ENCODE data around the gene CDON. TPM values are rescaled to one million over a fixed set of nuclear protein-coding genes. Genes with fewer than 3 reads are reported as not detected.

Gene CDON, protein sequence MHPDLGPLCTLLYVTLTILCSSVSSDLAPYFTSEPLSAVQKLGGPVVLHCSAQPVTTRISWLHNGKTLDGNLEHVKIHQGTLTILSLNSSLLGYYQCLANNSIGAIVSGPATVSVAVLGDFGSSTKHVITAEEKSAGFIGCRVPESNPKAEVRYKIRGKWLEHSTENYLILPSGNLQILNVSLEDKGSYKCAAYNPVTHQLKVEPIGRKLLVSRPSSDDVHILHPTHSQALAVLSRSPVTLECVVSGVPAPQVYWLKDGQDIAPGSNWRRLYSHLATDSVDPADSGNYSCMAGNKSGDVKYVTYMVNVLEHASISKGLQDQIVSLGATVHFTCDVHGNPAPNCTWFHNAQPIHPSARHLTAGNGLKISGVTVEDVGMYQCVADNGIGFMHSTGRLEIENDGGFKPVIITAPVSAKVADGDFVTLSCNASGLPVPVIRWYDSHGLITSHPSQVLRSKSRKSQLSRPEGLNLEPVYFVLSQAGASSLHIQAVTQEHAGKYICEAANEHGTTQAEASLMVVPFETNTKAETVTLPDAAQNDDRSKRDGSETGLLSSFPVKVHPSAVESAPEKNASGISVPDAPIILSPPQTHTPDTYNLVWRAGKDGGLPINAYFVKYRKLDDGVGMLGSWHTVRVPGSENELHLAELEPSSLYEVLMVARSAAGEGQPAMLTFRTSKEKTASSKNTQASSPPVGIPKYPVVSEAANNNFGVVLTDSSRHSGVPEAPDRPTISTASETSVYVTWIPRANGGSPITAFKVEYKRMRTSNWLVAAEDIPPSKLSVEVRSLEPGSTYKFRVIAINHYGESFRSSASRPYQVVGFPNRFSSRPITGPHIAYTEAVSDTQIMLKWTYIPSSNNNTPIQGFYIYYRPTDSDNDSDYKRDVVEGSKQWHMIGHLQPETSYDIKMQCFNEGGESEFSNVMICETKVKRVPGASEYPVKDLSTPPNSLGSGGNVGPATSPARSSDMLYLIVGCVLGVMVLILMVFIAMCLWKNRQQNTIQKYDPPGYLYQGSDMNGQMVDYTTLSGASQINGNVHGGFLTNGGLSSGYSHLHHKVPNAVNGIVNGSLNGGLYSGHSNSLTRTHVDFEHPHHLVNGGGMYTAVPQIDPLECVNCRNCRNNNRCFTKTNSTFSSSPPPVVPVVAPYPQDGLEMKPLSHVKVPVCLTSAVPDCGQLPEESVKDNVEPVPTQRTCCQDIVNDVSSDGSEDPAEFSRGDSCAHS (N-terminal part only)
- 1.7 and 1.9 TPM in 2 replicates for total RNA-seq (2014; rRNA removed; shearing (Covaris generic))
- 2.2 and 4.4 TPM in 2 replicates for polyA plus RNA-seq (2015; cell fraction: cytosol; rRNA removed)
- 2.6 and 2.9 TPM in 2 replicates for polyA plus RNA-seq (2015; cell fraction: nucleus; rRNA removed)

DNA sequence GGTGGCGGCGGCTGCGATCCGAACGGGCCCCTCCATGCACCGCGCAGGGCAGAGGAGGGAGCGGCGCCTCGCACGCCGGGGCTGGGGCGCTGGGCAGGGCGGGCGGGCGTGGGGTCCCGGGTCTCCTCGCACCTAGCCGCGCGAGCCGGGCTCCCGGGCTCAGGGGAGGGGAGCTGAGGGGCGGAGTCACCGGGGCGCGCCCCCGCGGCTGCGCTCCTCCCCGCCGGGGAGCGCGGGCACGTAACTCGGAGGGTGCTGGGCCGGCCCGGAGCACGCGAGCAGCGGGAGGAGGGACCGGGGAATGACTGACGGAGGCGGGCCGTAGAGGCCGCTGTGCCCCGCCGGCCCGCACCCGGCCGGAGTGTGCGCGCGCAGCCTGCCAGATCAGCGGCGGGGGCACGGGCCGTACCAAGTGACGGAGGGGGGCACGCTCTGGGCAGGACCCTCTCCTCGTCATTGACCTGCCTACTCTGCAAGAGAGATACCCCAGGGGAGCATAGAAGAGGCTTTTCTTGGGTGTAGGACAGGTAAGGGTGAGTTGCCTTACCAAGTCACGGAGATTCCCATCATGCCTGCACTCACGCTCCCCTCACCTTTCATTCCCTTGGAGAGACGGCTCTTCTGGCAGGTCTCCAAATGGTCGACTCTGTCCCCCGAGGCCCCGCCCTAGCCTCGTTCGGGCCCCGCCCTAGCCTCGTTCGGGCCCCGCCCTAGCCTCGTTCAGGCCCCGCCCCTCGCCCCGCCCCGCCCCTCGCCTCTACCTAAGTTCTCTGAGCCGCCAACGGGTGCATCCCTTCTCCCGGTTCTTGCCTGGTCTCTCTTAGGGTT, at the start of gene CDON:
Gene CDON (minus strand): TSS at position 188 of the 828 bp plus-strand sequence. CDS start 39,390 bp downstream, outside the sequence.
- DNase-seq (ENCODE audit: low read depth), result peak; percentile 85

DNA sequence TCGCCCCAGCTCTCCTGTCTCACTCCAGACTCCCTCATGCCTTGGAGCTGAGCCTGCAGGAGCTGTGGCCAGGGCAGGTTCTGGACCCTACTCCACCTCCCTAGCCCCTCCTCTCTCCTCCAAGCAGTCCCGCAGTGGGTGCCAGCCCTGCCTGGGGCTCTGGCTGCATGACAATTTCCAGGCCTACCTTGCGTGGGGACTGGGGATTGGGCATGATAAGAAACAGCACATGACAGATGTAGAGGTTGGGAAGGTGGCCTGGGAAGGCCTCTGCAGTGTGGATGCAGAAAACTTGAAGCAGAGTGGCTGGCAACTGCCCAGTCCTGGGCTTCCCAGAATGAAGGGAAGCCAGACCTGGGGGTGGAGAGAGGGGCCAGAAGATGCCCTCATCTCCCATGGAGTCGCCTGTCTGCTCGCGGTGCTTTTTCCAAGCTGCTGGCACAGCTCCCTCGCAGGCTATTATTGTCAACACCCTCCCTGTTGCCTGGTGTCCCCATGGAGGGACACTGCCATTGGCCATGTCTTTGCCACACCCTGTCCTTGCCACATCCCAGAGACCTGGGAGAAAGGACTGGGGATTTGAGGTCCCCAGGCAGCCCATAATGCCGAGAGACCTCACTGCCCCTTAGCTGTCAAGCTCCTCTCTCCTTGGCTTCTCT, 48.9 kb upstream of the CDON start:
- DNase-seq (ENCODE audit: low read depth), result no peak

DNA sequence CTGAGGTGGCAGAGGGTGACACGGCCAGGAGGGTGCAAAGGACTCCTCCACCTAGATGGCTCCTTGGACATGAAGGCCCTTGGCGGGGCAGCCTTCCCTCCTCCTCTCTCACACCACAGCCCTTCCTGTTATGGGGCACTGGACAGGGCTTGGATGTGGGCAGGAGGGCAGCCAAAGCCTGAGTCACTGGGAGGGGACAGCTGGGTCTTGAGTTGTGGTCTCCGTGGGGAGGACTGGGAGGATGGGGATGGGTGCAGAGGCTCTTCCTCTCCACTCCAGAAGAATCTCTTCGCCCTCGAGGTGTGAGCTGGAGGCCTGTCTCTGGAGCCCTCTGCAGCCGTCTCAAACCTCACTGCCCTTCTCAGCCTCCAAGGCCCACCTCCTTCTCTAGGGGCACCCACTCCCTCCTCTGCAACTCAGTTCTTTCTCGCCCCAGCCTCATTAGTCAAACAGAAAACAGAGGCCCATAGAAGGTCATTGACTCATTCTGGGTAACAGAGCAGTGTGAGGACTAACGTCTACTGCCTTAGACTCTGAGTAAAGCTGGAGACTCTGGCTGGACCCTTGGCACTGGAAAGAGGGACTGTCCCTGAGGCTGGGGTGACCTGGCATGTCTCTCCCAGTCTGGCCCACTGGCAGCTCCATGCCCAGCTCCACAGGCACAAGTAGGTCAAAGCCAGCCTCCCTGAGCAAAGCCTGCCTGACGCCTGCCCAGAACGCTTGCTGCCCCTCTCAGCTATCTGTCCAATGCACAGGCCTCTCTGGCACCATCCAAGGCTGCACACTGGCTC, 47.5 kb upstream of the CDON start:
- DNase-seq (ENCODE audit: low read depth), result peak; percentile 48

DNA sequence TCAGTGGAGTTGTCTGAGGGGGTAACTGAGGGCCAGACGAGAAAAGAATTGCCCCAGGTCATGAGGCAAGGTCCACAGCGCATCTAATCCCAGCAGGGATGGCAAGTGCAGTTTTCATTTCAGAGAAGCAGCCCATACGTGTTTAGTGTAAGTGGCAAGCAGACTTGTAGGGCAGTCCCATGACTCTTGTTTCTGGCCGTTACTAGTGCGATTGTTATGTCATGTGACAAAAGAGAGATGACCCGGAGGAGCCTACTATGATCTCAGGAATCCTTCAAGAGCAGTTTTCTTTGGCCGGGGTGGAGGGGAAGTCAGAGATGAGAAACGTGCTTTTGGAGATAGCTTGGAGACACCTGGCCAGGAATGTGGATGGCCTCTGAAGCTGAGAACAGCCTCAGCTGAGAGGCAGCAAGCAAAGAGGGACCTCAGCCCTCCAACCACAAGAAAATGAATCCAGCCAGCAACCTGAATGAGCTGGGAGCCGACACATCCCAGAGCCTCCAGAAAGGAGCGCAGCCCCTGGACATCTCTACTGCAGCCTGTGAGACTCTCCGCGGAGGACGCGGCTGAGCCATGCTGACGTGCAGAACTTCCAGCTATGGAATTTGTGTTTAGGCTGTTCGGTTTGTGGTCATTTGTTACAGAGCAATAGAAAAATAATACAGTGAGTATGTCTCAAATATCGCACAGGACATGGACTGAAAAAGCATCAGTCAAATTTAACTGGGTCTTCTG, 44.1 kb upstream of the CDON start:
- DNase-seq (ENCODE audit: low read depth), result no peak

DNA sequence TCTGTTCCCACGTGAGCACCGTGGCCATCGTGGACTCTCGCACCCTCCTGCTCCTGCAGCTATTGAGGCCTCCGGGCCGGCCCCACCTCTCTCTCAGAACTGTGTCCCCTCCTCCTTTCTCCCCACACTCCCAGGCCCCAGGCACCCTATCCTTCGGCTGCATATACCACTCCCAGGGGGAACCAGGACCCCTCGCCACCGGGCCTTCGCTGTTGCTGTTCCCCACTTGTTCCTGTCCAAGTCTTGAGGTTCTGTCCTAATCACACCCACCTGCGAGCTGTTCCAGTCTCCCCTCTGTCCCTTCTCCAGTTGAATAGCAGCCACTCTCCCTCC, 43.0 kb upstream of the CDON start:
- DNase-seq (ENCODE audit: low read depth), result no peak

DNA sequence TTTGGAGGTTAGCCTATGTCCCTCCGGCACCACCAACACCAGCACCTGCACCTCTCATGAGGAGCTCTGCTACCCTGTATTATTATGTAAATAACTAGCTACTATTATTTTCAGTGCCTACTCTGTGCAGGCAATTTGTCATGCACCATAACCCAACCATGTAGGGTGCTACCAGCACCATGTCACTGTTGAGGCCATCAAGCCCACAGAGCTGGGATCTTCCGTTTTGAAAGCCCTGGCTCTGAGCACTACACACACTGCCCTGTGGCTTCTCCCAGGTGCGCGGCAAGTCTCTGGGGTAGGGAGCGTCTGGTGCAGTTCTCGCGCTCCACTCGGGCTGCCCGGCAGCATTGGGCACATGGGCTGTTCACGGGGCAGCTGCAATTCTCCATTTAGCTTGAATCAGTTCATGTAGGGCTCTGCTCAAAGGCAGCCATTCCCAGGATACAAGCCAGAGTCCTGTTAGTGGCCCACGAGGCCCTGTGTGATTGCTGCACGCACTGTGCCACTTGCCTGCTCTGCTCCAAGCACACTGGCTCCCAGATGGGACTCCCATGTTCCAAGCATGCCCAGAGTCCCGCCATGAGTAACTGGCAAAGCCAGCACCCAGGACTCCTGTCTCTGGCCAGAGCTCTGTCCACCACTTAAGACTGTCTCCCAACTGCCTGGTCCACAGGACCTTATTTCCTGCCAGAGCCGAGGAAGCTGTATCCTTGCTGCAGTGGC, 42.5 kb upstream of the CDON start:
- DNase-seq (ENCODE audit: low read depth), result no peak

DNA sequence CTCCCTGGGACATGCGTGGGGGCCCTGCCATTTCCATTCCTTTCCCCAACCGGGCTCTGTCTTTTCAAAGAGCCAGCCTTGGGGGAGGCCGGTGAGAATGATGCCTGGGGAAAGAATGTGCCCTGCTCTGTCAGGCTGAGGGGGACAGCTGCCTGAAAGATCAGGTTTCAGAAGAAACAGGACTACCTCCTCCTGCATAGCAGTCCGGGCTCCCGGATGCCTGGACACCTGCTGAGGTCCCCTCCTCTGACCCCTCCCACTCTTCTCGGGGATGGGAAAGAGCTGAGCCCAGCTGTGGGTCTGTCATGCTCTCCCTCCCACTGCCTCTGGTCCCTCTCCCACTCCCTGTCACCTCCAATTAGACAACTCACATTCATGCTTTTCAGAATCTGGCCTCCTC, 41.8 kb upstream of the CDON start:
- DNase-seq (ENCODE audit: low read depth), result no peak

DNA sequence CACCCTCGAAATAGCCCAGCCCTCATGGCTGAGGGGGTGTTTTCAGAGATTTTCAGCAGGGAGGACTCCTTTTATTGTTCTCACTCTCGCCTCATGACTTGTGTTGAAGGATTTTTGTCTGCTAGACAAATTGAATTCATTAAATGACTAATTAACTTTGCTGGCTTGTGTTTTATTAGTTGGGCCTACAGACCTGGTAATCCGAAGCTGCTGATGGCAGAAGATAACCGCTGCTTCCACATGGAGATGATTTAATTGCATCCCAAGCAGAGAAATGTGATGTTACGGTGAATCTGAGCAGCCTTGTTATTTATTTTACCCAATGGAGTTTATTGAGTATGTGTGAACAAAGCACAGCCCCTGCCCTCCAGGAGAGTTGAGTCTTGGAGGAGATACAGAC, 40.5 kb upstream of the CDON start:
- no peak for DNase-seq (ENCODE audit: low read depth)

DNA sequence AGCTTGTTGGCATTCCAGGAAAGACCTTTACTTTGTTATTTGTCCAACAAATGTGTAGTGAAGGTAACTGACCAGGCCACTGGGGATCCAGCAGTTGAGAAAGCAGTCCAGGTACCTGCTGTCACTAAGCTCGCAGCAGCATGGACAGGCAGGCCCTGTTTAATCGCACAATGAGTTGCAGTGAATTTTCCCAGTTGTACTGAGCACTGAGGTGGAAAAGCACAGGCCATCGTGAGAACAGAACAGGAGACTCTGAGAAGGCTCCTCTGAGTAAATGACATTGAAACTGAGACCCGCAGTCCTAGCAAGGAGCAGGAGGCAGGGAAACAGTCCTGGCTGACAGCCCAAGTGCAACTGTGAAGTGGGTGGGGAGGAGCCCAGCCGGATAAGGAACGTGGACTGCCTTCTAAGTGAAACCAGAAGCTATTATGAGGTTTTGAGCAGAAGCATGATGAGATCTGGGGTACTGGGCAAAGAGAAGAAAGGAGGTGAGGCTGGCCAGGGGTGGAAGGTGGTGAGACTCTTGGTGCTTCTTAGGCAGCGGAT, 39.8 kb upstream of the CDON start:
- no peak for DNase-seq (ENCODE audit: low read depth)

DNA sequence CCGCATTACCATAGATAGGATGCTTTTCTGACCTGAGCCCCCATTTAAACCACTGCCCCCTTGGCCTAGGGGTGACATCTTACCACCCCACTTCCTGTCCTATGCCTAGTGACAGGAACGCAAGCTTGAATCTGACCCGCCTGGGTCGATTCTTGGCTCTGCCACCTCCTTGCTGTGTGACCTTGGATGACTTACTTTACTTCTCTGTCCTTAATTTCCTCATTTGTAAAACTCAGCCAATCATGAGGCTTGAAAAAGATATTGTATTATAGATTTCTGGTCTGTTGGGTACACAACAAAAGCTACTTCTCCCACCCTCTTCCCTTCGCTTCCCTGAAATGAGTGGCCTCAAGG, 39.2 kb upstream of the CDON start:
- no peak for DNase-seq (ENCODE audit: low read depth)

DNA sequence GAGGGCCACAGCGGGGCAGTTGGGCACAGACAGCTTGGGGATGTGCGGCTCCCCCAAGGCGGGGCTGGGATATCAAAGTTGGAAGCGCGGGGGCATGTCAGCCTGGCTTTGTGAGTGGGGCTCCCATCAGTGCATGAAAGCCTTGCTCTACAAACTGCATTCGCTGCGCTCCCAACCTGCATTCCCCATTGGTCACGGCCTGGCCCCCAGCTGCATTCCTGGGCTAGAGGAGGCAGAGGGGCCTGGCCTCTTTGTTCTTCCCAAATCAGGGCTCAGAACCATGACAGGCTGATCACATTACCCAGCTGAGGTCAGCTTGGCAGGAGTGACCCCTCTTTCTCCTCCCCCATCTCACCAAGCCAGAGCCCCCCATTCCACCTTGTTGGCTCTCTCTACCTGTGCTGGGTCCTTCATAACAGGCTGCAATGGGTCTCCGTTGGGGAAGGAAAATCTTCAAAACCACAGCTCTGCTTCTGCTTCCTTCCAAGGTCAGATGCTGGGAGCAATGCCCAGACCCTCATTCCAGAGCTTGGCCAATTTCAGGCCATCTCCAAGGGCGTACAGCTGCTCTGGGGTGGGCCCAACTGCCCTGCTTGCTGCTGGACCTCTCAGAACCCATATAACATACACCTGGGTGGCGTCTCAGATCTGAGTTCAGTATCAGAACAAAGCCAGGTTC, 38.7 kb upstream of the CDON start:
- no peak for DNase-seq (ENCODE audit: low read depth)

DNA sequence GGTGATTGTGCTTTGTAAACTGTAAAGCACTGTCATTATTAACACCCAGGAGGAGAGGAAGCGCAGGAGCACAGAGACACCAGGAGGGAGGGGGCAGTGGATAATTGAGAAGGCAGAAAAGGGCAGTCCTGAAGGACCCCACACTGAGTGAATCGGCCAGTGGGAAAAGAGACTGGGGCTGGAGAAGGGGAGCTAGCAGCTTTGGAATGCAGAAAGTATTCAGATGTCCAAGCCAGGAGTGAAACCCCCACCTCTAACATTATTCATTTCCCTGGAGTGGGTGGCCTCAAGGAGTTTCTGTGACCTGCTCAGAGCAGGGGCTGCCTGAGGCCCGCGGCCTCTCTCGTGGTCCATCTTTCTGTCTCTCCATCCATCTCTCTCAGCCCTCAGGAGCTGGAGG, 38.0 kb upstream of the CDON start:
- no peak for DNase-seq (ENCODE audit: low read depth)

DNA sequence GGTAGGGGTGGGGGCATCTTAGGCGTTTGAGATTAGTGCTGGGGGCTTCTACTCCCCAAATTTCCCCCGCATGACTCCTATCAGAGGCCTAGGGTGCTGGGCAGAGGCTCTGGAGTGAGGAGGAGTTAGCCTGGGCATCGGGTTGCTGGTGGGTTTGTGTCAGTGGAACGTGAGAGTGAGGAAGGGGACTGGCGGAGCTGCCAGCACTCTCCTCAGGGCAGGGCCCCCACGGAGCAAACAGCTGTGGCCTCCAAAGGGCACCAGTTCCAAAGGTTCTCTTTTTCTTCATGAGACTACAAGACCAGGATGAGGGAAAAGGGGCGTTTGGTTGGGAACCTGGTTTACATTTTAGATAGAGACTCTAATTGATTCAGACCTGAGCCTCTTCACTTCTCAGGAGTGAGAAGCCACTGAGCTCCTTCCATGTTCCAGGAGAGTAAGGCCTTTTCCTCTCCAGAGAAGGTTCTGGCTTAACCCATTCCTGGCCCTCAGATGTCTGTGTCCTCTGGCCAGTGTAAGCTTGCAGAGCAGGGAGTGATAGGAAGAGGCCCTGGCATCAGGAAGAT, 35.6 kb upstream of the CDON start:
- no peak for DNase-seq (ENCODE audit: low read depth)

DNA sequence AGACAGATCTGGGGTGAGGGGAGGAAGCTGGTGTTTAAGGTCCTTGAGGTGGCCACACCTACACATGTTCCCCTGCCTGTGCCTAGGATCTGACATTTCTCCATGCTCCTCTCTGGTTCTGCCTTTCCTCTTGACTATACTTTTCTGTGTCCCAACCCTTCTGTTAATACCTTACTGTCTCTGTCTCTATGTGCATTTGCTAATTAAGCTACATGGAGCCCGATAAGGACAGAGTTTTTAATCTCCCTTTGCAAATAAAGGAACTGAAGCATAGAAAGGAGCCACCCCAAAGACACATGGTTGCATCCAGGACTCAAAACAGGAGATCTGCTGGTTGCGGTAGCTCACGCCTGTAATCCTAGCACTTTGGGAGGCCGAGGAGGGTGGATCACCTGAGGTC, 33.1 kb upstream of the CDON start:
- no peak for DNase-seq (ENCODE audit: low read depth)

DNA sequence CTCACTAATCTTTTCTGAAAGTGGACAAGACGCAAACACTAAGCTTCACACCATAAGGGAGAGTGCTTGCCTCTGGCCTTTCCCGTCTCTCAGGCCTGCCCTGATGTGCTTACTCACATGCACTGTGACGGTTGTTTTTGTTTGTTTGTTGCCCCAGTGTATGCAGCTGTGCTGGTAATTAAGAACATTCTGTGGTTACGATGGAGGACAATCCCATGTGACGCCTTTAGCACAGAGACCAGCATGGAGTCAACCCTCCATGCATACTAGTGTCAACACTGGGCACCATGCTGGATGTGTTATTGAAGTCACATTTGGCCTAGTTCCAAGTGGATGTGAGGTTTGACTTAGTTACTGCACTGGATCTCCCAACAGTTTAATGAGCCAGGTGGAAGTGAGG, 27.8 kb upstream of the CDON start:
- no peak for DNase-seq (ENCODE audit: low read depth)

DNA sequence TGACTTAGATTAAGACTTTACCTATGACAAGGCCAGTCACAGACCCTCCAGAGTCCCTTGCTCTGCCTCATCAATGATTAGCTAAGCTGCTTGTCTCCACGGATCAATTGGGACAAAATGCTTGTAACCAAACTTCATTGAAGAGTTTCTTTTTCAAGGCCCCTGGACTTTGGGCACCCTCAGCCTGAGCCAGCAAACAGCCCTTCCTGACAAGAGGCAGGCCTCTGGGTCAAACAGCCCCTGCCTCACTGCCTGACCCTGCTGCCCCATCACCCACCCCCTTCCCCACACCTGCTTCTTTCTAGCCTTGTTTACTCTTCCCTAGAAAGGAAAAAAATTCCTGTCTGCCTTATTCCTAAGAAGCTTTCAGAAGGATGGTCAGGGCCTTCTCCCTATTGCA, 26.3 kb upstream of the CDON start:
- DNase-seq (ENCODE audit: low read depth), result no peak

DNA sequence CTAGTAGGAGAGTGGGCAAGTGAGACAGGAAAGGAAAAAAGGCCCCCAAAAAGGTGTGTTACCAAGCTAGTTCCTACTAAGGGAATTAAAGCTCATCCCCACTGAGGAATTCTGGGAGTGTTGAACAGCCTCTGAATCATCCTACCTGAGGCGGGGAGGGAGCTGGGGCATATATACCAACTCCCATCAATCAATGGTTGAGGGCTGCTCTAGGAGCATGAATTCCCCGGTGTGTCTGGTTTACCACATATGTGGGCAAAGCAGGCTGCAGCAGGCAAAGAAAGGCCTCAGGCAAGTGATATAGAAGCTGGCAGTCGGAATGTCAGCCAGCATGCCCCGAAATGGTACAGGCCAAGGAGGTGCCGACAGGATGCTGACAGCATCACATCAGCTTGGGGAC, 23.6 kb upstream of the CDON start:
- DNase-seq (ENCODE audit: low read depth), result no peak

All from HT1080 (cell line).